Lower leg skin (tissue), 3 donors: Measurements from ENCODE around the gene STAT2.

Experiments
- POLR2A ChIP-seq, 2 donors: fragments of 450-650 bp; IDR thresholded peaks; one replicate each; pipeline ENCODE4 v1.6.1; 2016 to 2017; ENCODE audit warnings: antibody characterized with exemption in 2 of 2, mild to moderate bottlenecking in 1 of 2, moderate library complexity in 1 of 2
- TF ChIP-seq, protein P1 (sequence below), 3 donors: fragments of 450-650 bp; IDR thresholded peaks; one replicate each; pipeline ENCODE4 v1.5.1; 2016; ENCODE audit warnings: antibody characterized with exemption in 3 of 3, mild to moderate bottlenecking in 3 of 3, moderate library complexity in 2 of 3

GRCh38 chr12:56317675-56318074 is 42.2 kb downstream of the STAT2 start:
- no peak for TF ChIP-seq POLR2A (IDR thresholded peaks at IDR 0.05)
- TF ChIP-seq, protein P1, sequence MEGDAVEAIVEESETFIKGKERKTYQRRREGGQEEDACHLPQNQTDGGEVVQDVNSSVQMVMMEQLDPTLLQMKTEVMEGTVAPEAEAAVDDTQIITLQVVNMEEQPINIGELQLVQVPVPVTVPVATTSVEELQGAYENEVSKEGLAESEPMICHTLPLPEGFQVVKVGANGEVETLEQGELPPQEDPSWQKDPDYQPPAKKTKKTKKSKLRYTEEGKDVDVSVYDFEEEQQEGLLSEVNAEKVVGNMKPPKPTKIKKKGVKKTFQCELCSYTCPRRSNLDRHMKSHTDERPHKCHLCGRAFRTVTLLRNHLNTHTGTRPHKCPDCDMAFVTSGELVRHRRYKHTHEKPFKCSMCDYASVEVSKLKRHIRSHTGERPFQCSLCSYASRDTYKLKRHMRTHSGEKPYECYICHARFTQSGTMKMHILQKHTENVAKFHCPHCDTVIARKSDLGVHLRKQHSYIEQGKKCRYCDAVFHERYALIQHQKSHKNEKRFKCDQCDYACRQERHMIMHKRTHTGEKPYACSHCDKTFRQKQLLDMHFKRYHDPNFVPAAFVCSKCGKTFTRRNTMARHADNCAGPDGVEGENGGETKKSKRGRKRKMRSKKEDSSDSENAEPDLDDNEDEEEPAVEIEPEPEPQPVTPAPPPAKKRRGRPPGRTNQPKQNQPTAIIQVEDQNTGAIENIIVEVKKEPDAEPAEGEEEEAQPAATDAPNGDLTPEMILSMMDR (IDR thresholded peaks at IDR 0.05): no peak
